ENCODE results near the gene PFKFB3.

The PFKFB3 gene

GRCh38 chr10:6202684-6203330 lies at the start of gene PFKFB3:
Gene PFKFB3 (plus strand): TSS chr10:6202932. CDS start chr10:6203261, 329 bp downstream.
- TF ChIP-seq CSRNP3 (CRISPR knock-in tag; IDR thresholded peaks at IDR 0.05) (no peak), BACH2 (CRISPR knock-in tag; IDR thresholded peaks at IDR 0.05; ENCODE audit: borderline replicate concordance) (no peak), GLIS3 (CRISPR knock-in tag; IDR thresholded peaks at IDR 0.05) (no peak), CREB5 (CRISPR knock-in tag; IDR thresholded peaks at IDR 0.05; ENCODE audit: low read depth) (no peak), ZC3H10 (CRISPR knock-in tag; IDR thresholded peaks at IDR 0.05) (0 out of 2 replicates have a peak, but pooled peaks have one; percentile 25), ESRRG (CRISPR knock-in tag; IDR thresholded peaks at IDR 0.05) (no peak), TOX (CRISPR knock-in tag; IDR thresholded peaks at IDR 0.05; ENCODE audit: borderline replicate concordance) (peak; percentile 51; the same call in 1 of the 2 replicates), ZFP30 (CRISPR knock-in tag; IDR thresholded peaks at IDR 0.05) (no peak), ZFP3 (CRISPR knock-in tag; IDR thresholded peaks at IDR 0.05) (no peak), TSHZ2 (CRISPR knock-in tag; IDR thresholded peaks at IDR 0.05) (0 out of 2 replicates have a peak, but pooled peaks have one; percentile 31), ZNF8 (CRISPR knock-in tag; IDR thresholded peaks at IDR 0.05) (no peak), CSDC2 (CRISPR knock-in tag; IDR thresholded peaks at IDR 0.05) (no peak)
- ATAC-seq, result peak; percentile 82

- no peak for ATAC-seq
- no peak for TF ChIP-seq ZNF8 (CRISPR knock-in tag; IDR thresholded peaks at IDR 0.05)
- no peak for TF ChIP-seq CREB5 (CRISPR knock-in tag; IDR thresholded peaks at IDR 0.05; ENCODE audit: low read depth)
- TF ChIP-seq ISL1 (CRISPR knock-in tag; IDR thresholded peaks at IDR 0.05), result no peak
- no peak for TF ChIP-seq ZFP3 (CRISPR knock-in tag; IDR thresholded peaks at IDR 0.05)
- no peak for TF ChIP-seq ZNF565 (CRISPR knock-in tag; conservative IDR thresholded peaks at IDR 0.05; ENCODE audit: low read depth)
- no peak for TF ChIP-seq OSR1 (CRISPR knock-in tag; IDR thresholded peaks at IDR 0.05)
- no peak for TF ChIP-seq ARNTL (CRISPR knock-in tag; IDR thresholded peaks at IDR 0.05; ENCODE audit: borderline replicate concordance, low read depth)
- no peak for TF ChIP-seq ZC3H10 (CRISPR knock-in tag; IDR thresholded peaks at IDR 0.05)
- TF ChIP-seq RARB (CRISPR knock-in tag; IDR thresholded peaks at IDR 0.05), result no peak
- no peak for TF ChIP-seq TSHZ2 (CRISPR knock-in tag; IDR thresholded peaks at IDR 0.05)
- no peak for TF ChIP-seq CSRNP3 (CRISPR knock-in tag; IDR thresholded peaks at IDR 0.05)
- no peak for TF ChIP-seq BACH2 (CRISPR knock-in tag; IDR thresholded peaks at IDR 0.05; ENCODE audit: borderline replicate concordance)
- no peak for TF ChIP-seq PATZ1 (CRISPR knock-in tag; IDR thresholded peaks at IDR 0.05; ENCODE audit: borderline replicate concordance)
- no peak for TF ChIP-seq TCF4 (CRISPR knock-in tag; IDR thresholded peaks at IDR 0.05; ENCODE audit: borderline replicate concordance)
- no peak for TF ChIP-seq ZNF70 (CRISPR knock-in tag; IDR thresholded peaks at IDR 0.05)
Measured at GRCh38 chr10:6153845-6154244, 48.9 kb upstream of the PFKFB3 start.

Data from SK-N-SH treated with all-trans-retinoic acid at 6 μM for 48 hours (cell line).